HCT116 (cell line): Measurements from ENCODE around the gene ABHD12. TPM values are rescaled to one million over a fixed set of nuclear protein-coding genes. Genes with fewer than 3 reads are reported as not detected.

Experiments
- ATAC-seq: fragments of 200-7000 bp; cut with Tn5 transposase; 2 replicates; pipeline ENCODE4 v1.9.1; 2020; ENCODE audit warnings: mild to moderate bottlenecking, moderate library complexity
- BruUV-seq: library from RNA; stranded (reverse); fragments of 400-500 nt; replicated peaks from 2 replicates; lab custom pipeline; 2021; lab: Mats Ljungman, UMichigan
- CTCF ChIA-PET: fragments of 300-600 bp; sonication (Branson Sonifier 250); formaldehyde crosslinking; loops from one replicate; lab custom pipeline; 2021; ENCODE audit warnings: antibody characterized with exemption; lab: Charles Lee
- POLR2A ChIA-PET: fragments of 300-600, 350-600 bp; sonication (Branson Sonifier 250); formaldehyde crosslinking; loops from one replicate; lab custom pipeline; 2021; ENCODE audit warnings: antibody characterized with exemption; lab: Charles Lee
- RAD21 ChIA-PET, 2 experiments: fragments of 300-600 bp; sonication (Branson Sonifier 250); formaldehyde crosslinking; loops; one replicate each; lab custom pipeline; 2023; ENCODE audit warnings: low total read pairs in 2 of 2; ENCODE audit not compliant: uncharacterized antibody in 2 of 2, unreplicated experiment in 2 of 2, low non-redundant PET in 1 of 2; lab: Charles Lee
- DNase-seq: peaks from one replicate; pipeline ENCODE4 v3.0.0-alpha.2; 2010; ENCODE audit warnings: low read depth, low spot score
- H2AFZ ChIP-seq: fragments of 200-600 bp; shearing (Covaris generic), sonication (generic); 2 replicates; pipeline ENCODE4 v1.6.1; 2017; ENCODE audit warnings: low read depth, mixed run types, mixed read lengths, antibody characterized with exemption, low read length; ENCODE audit not compliant: poor library complexity, severe bottlenecking
- H3K27ac ChIP-seq: 2 replicates; pipeline ENCODE4 v1.5.1; 2012; ENCODE audit warnings: low read depth, low read length
- H3K27me3 ChIP-seq: fragments of 200-600 bp; sonication (generic); 2 replicates; pipeline ENCODE4 v1.6.1; 2016; ENCODE audit warnings: mixed run types, low read length, mixed read lengths; ENCODE audit not compliant: insufficient read depth
- H3K36me3 ChIP-seq, 2 experiments: fragments of 200-500 bp in 1 of 2; fragments of 200-600 bp in 1 of 2; sonication (Bioruptor generic) in 1 of 2; sonication (generic) in 1 of 2; 2 replicates each; pipeline versions ENCODE4 v1.5.1 to v1.6.1; 2014 to 2016; ENCODE audit warnings: low read length in 2 of 2, inconsistent platforms in 1 of 2, mixed read lengths in 1 of 2, mixed run types in 1 of 2; ENCODE audit not compliant: insufficient read depth in 2 of 2, control insufficient read depth in 1 of 2
- H3K4me1 ChIP-seq, 2 experiments: fragments of 200-600 bp in 1 of 2; sonication (generic) in 1 of 2; 2 replicates each; pipeline versions ENCODE4 v1.5.1 to v1.6.1; 2012 to 2017; ENCODE audit warnings: low read length in 2 of 2, inconsistent platforms in 1 of 2, mild to moderate bottlenecking in 1 of 2, mixed read lengths in 1 of 2, mixed run types in 1 of 2, moderate library complexity in 1 of 2; ENCODE audit not compliant: insufficient read depth in 2 of 2, control insufficient read depth in 1 of 2
- H3K4me2 ChIP-seq: fragments of 200-600 bp; sonication (generic); 2 replicates; pipeline ENCODE4 v1.6.1; 2017; ENCODE audit warnings: mixed run types, low read length, mixed read lengths
- H3K4me3 ChIP-seq, 2 experiments: fragments of 200-600 bp in 1 of 2; sonication (generic) in 1 of 2; replicated peaks in 1 of 2; 2 replicates each; pipeline ENCODE4 v1.5.1; 2011 to 2016; ENCODE audit warnings: low read length in 2 of 2, control low read depth in 1 of 2, low read depth in 1 of 2, mild to moderate bottlenecking in 1 of 2, mixed read lengths in 1 of 2, mixed run types in 1 of 2
- H3K79me2 ChIP-seq: fragments of 200-600 bp; sonication (generic); 2 replicates; pipeline ENCODE4 v1.6.1; 2017; ENCODE audit warnings: mild to moderate bottlenecking, mixed run types, low read length, moderate library complexity, mixed read lengths; ENCODE audit not compliant: insufficient read depth
- H3K9ac ChIP-seq: fragments of 200-600 bp; sonication (generic); 2 replicates; pipeline ENCODE4 v1.6.1; 2016; ENCODE audit warnings: low read length, mixed read lengths
- H3K9me2 ChIP-seq: fragments of 200-600 bp; sonication (generic), shearing (Covaris generic); 2 replicates; pipeline ENCODE4 v1.6.1; 2017; ENCODE audit warnings: mixed run types, mild to moderate bottlenecking, moderate library complexity; ENCODE audit not compliant: insufficient read depth
- H3K9me3 ChIP-seq, 2 experiments: fragments of 200-500 bp in 1 of 2; fragments of 200-600 bp in 1 of 2; sonication (Bioruptor generic) in 1 of 2; sonication (generic) in 1 of 2; 2 replicates each; pipeline ENCODE4 v1.6.1; 2014 to 2017; ENCODE audit warnings: low read length in 2 of 2, mixed read lengths in 2 of 2, inconsistent platforms in 1 of 2, low read depth in 1 of 2, mild to moderate bottlenecking in 1 of 2, mixed run types in 1 of 2, moderate library complexity in 1 of 2; ENCODE audit not compliant: control insufficient read depth in 1 of 2, insufficient read depth in 1 of 2
- H4K20me1 ChIP-seq: fragments of 200-600 bp; sonication (generic), shearing (Covaris generic); 2 replicates; pipeline ENCODE4 v1.6.1; 2017; ENCODE audit warnings: mixed run types, mild to moderate bottlenecking, moderate library complexity; ENCODE audit not compliant: insufficient read depth
- CEBPB ChIP-seq: IDR thresholded peaks from 2 replicates; pipeline ENCODE4 v1.6.1; 2012; ENCODE audit warnings: low read depth
- EGR1 ChIP-seq: IDR thresholded peaks from 2 replicates; pipeline ENCODE4 v1.6.1; 2012; ENCODE audit warnings: low read depth
- FOSL1 ChIP-seq: IDR thresholded peaks from 2 replicates; pipeline ENCODE4 v1.6.1; 2012; ENCODE audit warnings: low read depth
- JUND ChIP-seq: IDR thresholded peaks from 2 replicates; pipeline ENCODE4 v1.6.1; 2012
- POLR2A ChIP-seq: IDR thresholded peaks from 2 replicates; pipeline ENCODE4 v1.7.0; 2011; ENCODE audit warnings: borderline replicate concordance; ENCODE audit not compliant: insufficient read depth, insufficient read length; ENCODE audit errors: extremely low read depth
- POLR2AphosphoS5 ChIP-seq: IDR thresholded peaks from 2 replicates; pipeline ENCODE4 v1.6.1; 2011; ENCODE audit warnings: mild to moderate bottlenecking, low read depth, low read length, moderate library complexity
- RAD21 ChIP-seq: IDR thresholded peaks from 2 replicates; pipeline ENCODE4 v1.6.1; 2012; ENCODE audit warnings: low read depth, mild to moderate bottlenecking
- REST ChIP-seq: IDR thresholded peaks from 2 replicates; pipeline ENCODE4 v1.6.1; 2012; ENCODE audit warnings: low read depth
- SIN3A ChIP-seq: IDR thresholded peaks from 2 replicates; pipeline ENCODE4 v1.6.1; 2012; ENCODE audit warnings: low read depth
- SP1 ChIP-seq: IDR thresholded peaks from 2 replicates; pipeline ENCODE4 v1.6.1; 2012; ENCODE audit warnings: low read depth
- SRF ChIP-seq: IDR thresholded peaks from 2 replicates; pipeline ENCODE4 v1.6.1; 2012; ENCODE audit warnings: low read depth
- TCF7L2 ChIP-seq: IDR thresholded peaks from 2 replicates; pipeline ENCODE4 v1.7.0; 2011; ENCODE audit warnings: borderline replicate concordance, inconsistent platforms; ENCODE audit not compliant: insufficient read depth, insufficient read length; ENCODE audit errors: extremely low read depth
- ZBTB33 ChIP-seq: IDR thresholded peaks from 2 replicates; pipeline ENCODE4 v1.6.1; 2011; ENCODE audit warnings: mild to moderate bottlenecking, low read length, moderate library complexity; ENCODE audit not compliant: insufficient replicate concordance; ENCODE audit errors: extremely low read depth
- ZFX ChIP-seq: fragments of 450-650 bp; IDR thresholded peaks from 2 replicates; pipeline ENCODE4 v1.6.1; 2017
- intact Hi-C: fragments of 100-400 bp; cut with micrococcal nuclease; formaldehyde crosslinking; loops from 2 replicates; pipeline ENCODE4 v1.10.0; 2022
- total RNA-seq: library from RNA; stranded (reverse); gene quantifications from one replicate; pipeline ENCODE4 v1.2.1, GENCODE V29; 2021; ENCODE audit not compliant: unreplicated experiment
- TF ChIP-seq, protein P1 (sequence below), 3 experiments: fragments of 200-600 bp in 1 of 3; sonication (generic) in 1 of 3; IDR thresholded peaks in 2 of 3; conservative IDR thresholded peaks in 1 of 3; 2 replicates each; pipeline ENCODE4 v1.5.1; 2012 to 2017; ENCODE audit warnings: low read depth in 2 of 3, low read length in 2 of 3, antibody characterized with exemption in 1 of 3, borderline replicate concordance in 1 of 3, control low read depth in 1 of 3, mild to moderate bottlenecking in 1 of 3, mixed read lengths in 1 of 3, mixed run types in 1 of 3, moderate library complexity in 1 of 3; ENCODE audit not compliant: insufficient read depth in 1 of 3

Gene ABHD12
- total RNA-seq, 1 experiment from 2014 or later = 31.7 TPM

DNA sequence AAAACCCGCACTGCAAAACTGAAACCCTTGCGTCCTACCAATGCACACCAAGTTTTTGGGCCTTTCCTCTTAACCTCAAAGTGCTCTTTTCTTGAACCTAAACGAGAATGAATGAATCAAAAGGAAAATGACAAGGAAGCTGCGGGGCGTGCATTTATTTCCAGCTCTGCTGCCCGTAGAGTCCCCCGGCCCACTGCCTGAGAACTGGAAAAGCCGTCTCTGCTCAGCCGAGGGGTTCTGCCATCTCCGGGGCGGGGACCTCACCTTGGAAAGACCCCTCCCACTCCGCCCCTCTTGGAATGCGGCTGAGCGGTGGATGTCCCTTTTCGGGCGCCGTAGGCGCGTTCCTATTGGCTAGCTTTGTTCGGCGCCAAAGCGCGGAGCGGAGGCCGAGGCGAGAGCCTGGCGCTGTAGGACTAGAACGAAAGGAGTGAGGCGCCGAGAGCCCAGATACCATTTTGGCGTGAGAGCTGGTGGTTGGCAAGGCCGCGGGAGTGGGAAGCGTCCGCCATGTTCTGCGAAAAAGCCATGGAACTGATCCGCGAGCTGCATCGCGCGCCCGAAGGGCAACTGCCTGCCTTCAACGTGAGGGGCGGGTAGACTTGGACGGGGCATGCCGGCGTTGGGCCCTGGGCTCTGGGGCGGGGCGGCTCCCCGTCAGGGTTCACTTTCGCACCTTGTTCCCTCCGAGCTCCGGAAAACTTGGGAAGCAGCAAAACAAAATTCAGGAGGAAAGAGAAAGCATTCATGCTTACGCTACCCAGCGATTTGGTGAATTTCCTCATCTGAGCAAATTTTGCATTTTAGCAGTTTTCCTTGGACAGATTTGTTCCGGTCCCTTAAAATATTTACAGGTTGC, 16.9 kb upstream of the ABHD12 start, which contains the start of gene GINS1 (continued):
- TF ChIP-seq EGR1 = 0 out of 2 replicates have a peak, but pooled peaks have one; percentile 40
- TF ChIP-seq, protein P1, sequence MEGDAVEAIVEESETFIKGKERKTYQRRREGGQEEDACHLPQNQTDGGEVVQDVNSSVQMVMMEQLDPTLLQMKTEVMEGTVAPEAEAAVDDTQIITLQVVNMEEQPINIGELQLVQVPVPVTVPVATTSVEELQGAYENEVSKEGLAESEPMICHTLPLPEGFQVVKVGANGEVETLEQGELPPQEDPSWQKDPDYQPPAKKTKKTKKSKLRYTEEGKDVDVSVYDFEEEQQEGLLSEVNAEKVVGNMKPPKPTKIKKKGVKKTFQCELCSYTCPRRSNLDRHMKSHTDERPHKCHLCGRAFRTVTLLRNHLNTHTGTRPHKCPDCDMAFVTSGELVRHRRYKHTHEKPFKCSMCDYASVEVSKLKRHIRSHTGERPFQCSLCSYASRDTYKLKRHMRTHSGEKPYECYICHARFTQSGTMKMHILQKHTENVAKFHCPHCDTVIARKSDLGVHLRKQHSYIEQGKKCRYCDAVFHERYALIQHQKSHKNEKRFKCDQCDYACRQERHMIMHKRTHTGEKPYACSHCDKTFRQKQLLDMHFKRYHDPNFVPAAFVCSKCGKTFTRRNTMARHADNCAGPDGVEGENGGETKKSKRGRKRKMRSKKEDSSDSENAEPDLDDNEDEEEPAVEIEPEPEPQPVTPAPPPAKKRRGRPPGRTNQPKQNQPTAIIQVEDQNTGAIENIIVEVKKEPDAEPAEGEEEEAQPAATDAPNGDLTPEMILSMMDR (IDR thresholded peaks at IDR 0.05 in 2 of 3, conservative IDR thresholded peaks at IDR 0.05 in 1 of 3; ENCODE audit: borderline replicate concordance in 1 of 3, insufficient read depth in 1 of 3, low read depth in 2 of 3, low read length in 2 of 3) = no peak
- TF ChIP-seq SRF = no peak
- no peak for TF ChIP-seq RAD21
- TF ChIP-seq ZBTB33 = peak; percentile 76
- TF ChIP-seq FOSL1 = no peak
- peak; percentile 85 for TF ChIP-seq SP1

GRCh38 chr20:25402583-25402982, 11.9 kb upstream of the ABHD12 start:
- RAD21 ChIA-PET = no interaction called here
- H3K36me3 ChIP-seq = no peaks in the 10 kb centered on the region
- H3K4me1 ChIP-seq = peaks cover 5% of the 10 kb centered on the region in 2 experiments; a peak in 3 of 4 replicates
- H3K4me2 ChIP-seq = no peak overlapping the region
- peaks cover 1% of the 10 kb centered on the region; the same call in 1 of the 2 replicates for H3K79me2 ChIP-seq
- POLR2A ChIA-PET = no interaction called here
- H3K9me2 ChIP-seq = no peaks in the 10 kb centered on the region
- CTCF ChIA-PET = no interaction called here
- no peak overlapping the region for H2AFZ ChIP-seq
- no peak for ATAC-seq
- no peak overlapping the region for H3K9ac ChIP-seq
- H3K4me3 ChIP-seq = no peak overlapping the region
- no peaks in the 10 kb centered on the region for H4K20me1 ChIP-seq
- no peaks in the 10 kb centered on the region for H3K27me3 ChIP-seq
- H3K9me3 ChIP-seq = peaks cover 0 to 8% of the 10 kb centered on the region in 2 experiments; a peak in 2 of 4 replicates
- intact Hi-C loops = no loop called here
- DNase-seq = no peak
- no peak overlapping the region for H3K27ac ChIP-seq
- no TSS peak for BruUV-seq
- TF ChIP-seq CEBPB (no peak), JUND (no peak), ZFX (no peak), SIN3A (no peak), POLR2AphosphoS5 (no peak), TCF7L2 (no peak), POLR2A (no peak), REST (no peak)
